Uterus (tissue), 2 donors: ENCODE measurements around the gene CRHR2.

Experiments used
- POLR2A ChIP-seq, 2 donors: fragments of 450-650 bp; IDR thresholded peaks; one replicate each; pipeline ENCODE4 v1.6.1; 2016; ENCODE audit warnings: antibody characterized with exemption in 2 of 2, mild to moderate bottlenecking in 1 of 2, moderate library complexity in 1 of 2
- TF ChIP-seq, protein P1 (sequence below), 4 experiments: fragments of 200-600 bp in 2 of 4; fragments of 450-650 bp in 2 of 4; sonication (generic) in 2 of 4; IDR thresholded peaks; one replicate each; pipeline ENCODE4 v1.5.1; 2016 to 2019; ENCODE audit warnings: antibody characterized with exemption in 4 of 4, mild to moderate bottlenecking in 2 of 4, moderate library complexity in 1 of 4

GRCh38 chr7:30652132-30652531 is 30.1 kb downstream of the CRHR2 start:
- TF ChIP-seq, protein P1, sequence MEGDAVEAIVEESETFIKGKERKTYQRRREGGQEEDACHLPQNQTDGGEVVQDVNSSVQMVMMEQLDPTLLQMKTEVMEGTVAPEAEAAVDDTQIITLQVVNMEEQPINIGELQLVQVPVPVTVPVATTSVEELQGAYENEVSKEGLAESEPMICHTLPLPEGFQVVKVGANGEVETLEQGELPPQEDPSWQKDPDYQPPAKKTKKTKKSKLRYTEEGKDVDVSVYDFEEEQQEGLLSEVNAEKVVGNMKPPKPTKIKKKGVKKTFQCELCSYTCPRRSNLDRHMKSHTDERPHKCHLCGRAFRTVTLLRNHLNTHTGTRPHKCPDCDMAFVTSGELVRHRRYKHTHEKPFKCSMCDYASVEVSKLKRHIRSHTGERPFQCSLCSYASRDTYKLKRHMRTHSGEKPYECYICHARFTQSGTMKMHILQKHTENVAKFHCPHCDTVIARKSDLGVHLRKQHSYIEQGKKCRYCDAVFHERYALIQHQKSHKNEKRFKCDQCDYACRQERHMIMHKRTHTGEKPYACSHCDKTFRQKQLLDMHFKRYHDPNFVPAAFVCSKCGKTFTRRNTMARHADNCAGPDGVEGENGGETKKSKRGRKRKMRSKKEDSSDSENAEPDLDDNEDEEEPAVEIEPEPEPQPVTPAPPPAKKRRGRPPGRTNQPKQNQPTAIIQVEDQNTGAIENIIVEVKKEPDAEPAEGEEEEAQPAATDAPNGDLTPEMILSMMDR (IDR thresholded peaks at IDR 0.05), result no peak
- TF ChIP-seq POLR2A (IDR thresholded peaks at IDR 0.05), result no peak
